Peyer's patch (tissue), 4 donors: ENCODE results near the gene MPPED1. TPM values are rescaled to one million over a fixed set of nuclear protein-coding genes. Genes with fewer than 3 reads are reported as not detected.

Experiments
- DNase-seq, 3 donors: peaks; one replicate each; pipeline ENCODE4 v3.0.0-alpha.2; 2017 to 2019
- H3K27ac ChIP-seq, 4 donors: fragments of 200-600 bp; sonication (generic); one replicate each; pipeline ENCODE4 v1.5.1; 2016 to 2019
- H3K27me3 ChIP-seq, 2 donors: fragments of 200-600 bp; sonication (generic); one replicate each; pipeline ENCODE4 v1.5.1; 2019
- H3K36me3 ChIP-seq, 3 donors: fragments of 200-600 bp; sonication (generic); one replicate each; pipeline ENCODE4 v1.5.1; 2016 to 2019
- H3K4me1 ChIP-seq, 4 donors: fragments of 200-600 bp; sonication (generic); one replicate each; pipeline ENCODE4 v1.5.1; 2016 to 2019
- H3K4me3 ChIP-seq, 4 donors: fragments of 200-600 bp; sonication (generic); 1 replicate in 3 of 4; 2 replicates in 1 of 4; pipeline ENCODE4 v1.5.1; 2016 to 2019; ENCODE audit warnings: mild to moderate bottlenecking in 1 of 4
- H3K9me3 ChIP-seq, 4 donors: fragments of 200-600 bp; sonication (generic); one replicate each; pipeline ENCODE4 v1.5.1; 2016 to 2019; ENCODE audit warnings: mild to moderate bottlenecking in 1 of 4
- POLR2A ChIP-seq, 2 donors: fragments of 450-650 bp; IDR thresholded peaks; one replicate each; pipeline ENCODE4 v1.5.1; 2017; ENCODE audit warnings: antibody characterized with exemption in 2 of 2, mild to moderate bottlenecking in 2 of 2, moderate library complexity in 2 of 2
- total RNA-seq, 4 donors: library from RNA; depleted of rRNA; stranded (reverse); fragments of >200 nt; gene quantifications; one replicate each; pipeline ENCODE4 v1.1.0, GENCODE V29; 2016
- TF ChIP-seq, protein P1 (sequence below), 6 experiments: fragments of 450-650 bp in 4 of 6; fragments of 200-600 bp in 2 of 6; sonication (generic) in 1 of 6; IDR thresholded peaks; one replicate each; pipeline ENCODE4 v1.5.1; 2017 to 2019; ENCODE audit warnings: antibody characterized with exemption in 6 of 6, mild to moderate bottlenecking in 3 of 6, moderate library complexity in 1 of 6

MPPED1 gene
- total RNA-seq, 4 donors from 2014 or later, result not detected

- TF ChIP-seq, protein P1, sequence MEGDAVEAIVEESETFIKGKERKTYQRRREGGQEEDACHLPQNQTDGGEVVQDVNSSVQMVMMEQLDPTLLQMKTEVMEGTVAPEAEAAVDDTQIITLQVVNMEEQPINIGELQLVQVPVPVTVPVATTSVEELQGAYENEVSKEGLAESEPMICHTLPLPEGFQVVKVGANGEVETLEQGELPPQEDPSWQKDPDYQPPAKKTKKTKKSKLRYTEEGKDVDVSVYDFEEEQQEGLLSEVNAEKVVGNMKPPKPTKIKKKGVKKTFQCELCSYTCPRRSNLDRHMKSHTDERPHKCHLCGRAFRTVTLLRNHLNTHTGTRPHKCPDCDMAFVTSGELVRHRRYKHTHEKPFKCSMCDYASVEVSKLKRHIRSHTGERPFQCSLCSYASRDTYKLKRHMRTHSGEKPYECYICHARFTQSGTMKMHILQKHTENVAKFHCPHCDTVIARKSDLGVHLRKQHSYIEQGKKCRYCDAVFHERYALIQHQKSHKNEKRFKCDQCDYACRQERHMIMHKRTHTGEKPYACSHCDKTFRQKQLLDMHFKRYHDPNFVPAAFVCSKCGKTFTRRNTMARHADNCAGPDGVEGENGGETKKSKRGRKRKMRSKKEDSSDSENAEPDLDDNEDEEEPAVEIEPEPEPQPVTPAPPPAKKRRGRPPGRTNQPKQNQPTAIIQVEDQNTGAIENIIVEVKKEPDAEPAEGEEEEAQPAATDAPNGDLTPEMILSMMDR (IDR thresholded peaks at IDR 0.05), result no peak
- no peak for TF ChIP-seq POLR2A (IDR thresholded peaks at IDR 0.05)
- no peak overlapping the region for H3K4me3 ChIP-seq
- no peaks in the 10 kb centered on the region for H3K36me3 ChIP-seq
- no peaks in the 10 kb centered on the region for H3K27me3 ChIP-seq
- H3K4me1 ChIP-seq, result no peaks in the 10 kb centered on the region
- H3K27ac ChIP-seq, result no peak overlapping the region
- H3K9me3 ChIP-seq, result no peaks in the 10 kb centered on the region
- DNase-seq, result no peak
These were observed 21.6 kb upstream of the MPPED1 start for GRCh38 chr22:43390166-43390565.

GRCh38 chr22:43390872-43391271 lies 20.9 kb upstream of the MPPED1 start:
- TF ChIP-seq, protein P1 (IDR thresholded peaks at IDR 0.05), result no peak
- TF ChIP-seq POLR2A (IDR thresholded peaks at IDR 0.05), result no peak
- DNase-seq, result no peak
- Histone ChIP-seq H3K4me3 (no peak overlapping the region), H3K27ac (no peak overlapping the region), H3K4me1 (no peaks in the 10 kb centered on the region), H3K9me3 (no peaks in the 10 kb centered on the region), H3K36me3 (no peaks in the 10 kb centered on the region), H3K27me3 (no peaks in the 10 kb centered on the region)

DNA sequence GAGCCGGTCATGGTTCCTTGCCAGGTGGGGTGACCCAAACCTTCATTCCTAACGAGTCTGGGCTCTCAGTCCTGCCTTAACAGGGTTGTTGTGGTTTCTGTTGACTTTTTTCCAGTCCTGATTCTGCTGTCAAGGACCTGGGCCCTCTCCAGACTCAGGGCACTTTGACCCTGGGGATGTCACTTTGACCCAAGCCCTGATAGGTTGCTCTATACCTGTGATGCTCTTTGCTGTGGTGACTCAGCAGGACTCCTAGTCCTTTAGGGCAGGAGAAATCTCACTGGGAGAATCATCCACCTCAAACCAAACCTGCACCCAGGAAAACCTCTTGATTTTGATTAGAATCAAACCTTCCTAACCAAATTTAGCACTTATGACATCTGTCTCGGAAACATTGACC lies 20.5 kb upstream of the MPPED1 start:
- Histone ChIP-seq H3K4me1 (no peaks in the 10 kb centered on the region), H3K36me3 (no peaks in the 10 kb centered on the region), H3K27ac (no peak overlapping the region), H3K27me3 (no peaks in the 10 kb centered on the region), H3K4me3 (no peak overlapping the region), H3K9me3 (no peaks in the 10 kb centered on the region)
- DNase-seq, result no peak
- TF ChIP-seq, protein P1 (IDR thresholded peaks at IDR 0.05), result no peak
- TF ChIP-seq POLR2A (IDR thresholded peaks at IDR 0.05), result no peak

DNA sequence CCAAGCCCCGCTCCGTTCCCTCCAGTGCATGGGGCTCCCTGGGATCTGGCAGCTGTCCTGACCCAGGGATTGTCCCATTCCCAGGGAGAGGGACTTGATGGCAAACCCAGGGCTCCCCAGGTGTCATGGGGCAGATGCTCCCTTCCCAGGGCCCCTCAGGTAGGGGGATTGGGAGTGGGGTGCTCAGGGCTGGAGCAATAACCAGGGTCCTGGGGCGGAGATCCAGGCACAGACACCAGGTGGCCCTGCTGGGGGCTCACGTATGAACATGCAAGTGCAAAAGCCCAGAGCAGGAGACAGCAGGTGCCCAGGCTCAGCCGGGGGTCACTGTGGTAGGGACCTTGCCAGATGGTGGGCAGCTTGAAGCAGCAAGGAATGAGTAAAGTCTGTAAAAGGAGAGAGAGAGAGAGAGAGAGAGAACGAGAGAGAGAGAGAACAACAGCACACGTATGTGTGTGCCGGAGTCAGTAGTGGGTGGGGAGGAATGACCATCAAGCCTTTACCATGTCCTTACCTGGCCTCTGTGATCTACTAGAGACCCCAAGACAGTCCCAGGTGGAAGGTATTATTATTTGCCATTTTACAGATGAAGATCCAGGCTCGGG lies 19.3 kb upstream of the MPPED1 start:
- H3K36me3 ChIP-seq, result no peaks in the 10 kb centered on the region
- no peak for TF ChIP-seq POLR2A (IDR thresholded peaks at IDR 0.05)
- TF ChIP-seq, protein P1 (IDR thresholded peaks at IDR 0.05), result no peak
- no peak overlapping the region for H3K27ac ChIP-seq
- no peaks in the 10 kb centered on the region for H3K4me1 ChIP-seq
- DNase-seq, result no peak
- H3K9me3 ChIP-seq, result no peaks in the 10 kb centered on the region
- no peaks in the 10 kb centered on the region for H3K27me3 ChIP-seq
- no peak overlapping the region for H3K4me3 ChIP-seq

DNA sequence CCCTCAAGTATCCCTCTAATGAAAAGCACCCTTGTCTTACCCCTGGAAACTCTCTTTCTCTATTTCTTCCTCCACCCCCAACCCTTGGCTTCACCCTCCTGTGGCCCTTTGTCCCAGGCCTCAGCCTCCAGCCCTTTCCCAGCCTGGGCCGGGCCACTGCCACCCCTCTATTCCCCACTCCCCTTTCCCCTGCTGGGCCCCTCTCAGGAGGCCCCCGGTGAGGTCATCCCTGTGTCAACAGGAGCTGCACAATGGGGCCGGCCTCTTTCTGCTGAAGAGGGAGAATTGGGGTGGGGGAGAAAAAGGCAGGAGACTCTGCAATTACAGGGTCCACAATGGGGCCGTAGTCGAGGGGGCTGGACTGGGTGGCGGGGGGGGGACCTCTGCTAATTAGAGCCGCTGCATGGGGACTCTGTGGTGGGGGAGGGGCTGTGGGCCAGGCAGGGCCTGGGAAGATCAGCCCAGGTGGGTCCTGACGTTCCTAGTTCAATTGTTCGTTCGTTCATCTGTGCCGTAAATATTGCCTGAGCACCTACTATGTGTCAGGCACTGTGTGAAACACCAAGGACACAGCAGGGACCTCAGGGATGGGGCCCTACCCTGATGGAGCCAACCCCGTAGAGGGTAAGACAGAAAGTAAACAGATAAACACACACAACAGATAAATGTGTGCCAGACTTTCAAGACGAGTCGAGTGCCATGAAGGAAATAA lies 18.5 kb upstream of the MPPED1 start:
- no peak overlapping the region for H3K4me3 ChIP-seq
- H3K27ac ChIP-seq, result no peak overlapping the region
- H3K36me3 ChIP-seq, result no peaks in the 10 kb centered on the region
- H3K9me3 ChIP-seq, result no peaks in the 10 kb centered on the region
- H3K4me1 ChIP-seq, result no peaks in the 10 kb centered on the region
- no peak for TF ChIP-seq POLR2A (IDR thresholded peaks at IDR 0.05)
- TF ChIP-seq, protein P1 (IDR thresholded peaks at IDR 0.05), result no peak
- no peak for DNase-seq
- H3K27me3 ChIP-seq, result no peaks in the 10 kb centered on the region
